ENCODE results near the gene ADGRL1. TPM values are rescaled to one million over a fixed set of nuclear protein-coding genes. Genes with fewer than 3 reads are reported as not detected.

The ADGRL1 gene
- total RNA-seq, 4 donors from 2014 or later, result 22.8 to 58.6 (median 48.8) TPM

DNA sequence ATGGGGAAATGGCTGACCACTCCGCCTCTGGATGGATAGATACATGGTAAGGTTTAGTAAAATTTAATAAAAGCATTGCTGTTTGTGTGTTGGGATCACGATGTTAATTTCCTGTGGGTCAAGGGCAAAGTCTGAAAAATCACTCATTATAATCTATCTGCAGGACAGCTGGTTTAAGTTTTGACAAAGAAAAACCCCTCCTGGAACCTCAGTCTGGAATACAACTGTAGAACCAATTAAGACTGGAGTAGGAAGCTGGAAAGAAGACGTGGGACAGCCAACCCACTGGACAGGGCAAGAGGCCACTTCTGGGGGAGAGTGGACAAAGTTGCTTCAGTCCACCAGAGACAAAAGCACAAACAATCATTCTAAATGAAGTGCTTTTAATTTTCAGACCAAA lies 86.8 kb downstream of the ADGRL1 start:
- Histone ChIP-seq H3K9me3 (no peaks in the 10 kb centered on the region), H3K27me3 (no peaks in the 10 kb centered on the region), H3K4me3 (peak overlapping the region in 2 of 4 donors; percentile 70 to 77), H3K4me1 (peaks cover 0 to 41% (median 14%) of the 10 kb centered on the region in 4 donors), H3K36me3 (no peaks in the 10 kb centered on the region), H3K27ac (peak overlapping the region; percentile 83 to 100 (median 98))
- no peak for TF ChIP-seq POLR2A (IDR thresholded peaks at IDR 0.05)
- TF ChIP-seq, protein P1, sequence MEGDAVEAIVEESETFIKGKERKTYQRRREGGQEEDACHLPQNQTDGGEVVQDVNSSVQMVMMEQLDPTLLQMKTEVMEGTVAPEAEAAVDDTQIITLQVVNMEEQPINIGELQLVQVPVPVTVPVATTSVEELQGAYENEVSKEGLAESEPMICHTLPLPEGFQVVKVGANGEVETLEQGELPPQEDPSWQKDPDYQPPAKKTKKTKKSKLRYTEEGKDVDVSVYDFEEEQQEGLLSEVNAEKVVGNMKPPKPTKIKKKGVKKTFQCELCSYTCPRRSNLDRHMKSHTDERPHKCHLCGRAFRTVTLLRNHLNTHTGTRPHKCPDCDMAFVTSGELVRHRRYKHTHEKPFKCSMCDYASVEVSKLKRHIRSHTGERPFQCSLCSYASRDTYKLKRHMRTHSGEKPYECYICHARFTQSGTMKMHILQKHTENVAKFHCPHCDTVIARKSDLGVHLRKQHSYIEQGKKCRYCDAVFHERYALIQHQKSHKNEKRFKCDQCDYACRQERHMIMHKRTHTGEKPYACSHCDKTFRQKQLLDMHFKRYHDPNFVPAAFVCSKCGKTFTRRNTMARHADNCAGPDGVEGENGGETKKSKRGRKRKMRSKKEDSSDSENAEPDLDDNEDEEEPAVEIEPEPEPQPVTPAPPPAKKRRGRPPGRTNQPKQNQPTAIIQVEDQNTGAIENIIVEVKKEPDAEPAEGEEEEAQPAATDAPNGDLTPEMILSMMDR (IDR thresholded peaks at IDR 0.05), result no peak
- DNase-seq, result no peak

DNA sequence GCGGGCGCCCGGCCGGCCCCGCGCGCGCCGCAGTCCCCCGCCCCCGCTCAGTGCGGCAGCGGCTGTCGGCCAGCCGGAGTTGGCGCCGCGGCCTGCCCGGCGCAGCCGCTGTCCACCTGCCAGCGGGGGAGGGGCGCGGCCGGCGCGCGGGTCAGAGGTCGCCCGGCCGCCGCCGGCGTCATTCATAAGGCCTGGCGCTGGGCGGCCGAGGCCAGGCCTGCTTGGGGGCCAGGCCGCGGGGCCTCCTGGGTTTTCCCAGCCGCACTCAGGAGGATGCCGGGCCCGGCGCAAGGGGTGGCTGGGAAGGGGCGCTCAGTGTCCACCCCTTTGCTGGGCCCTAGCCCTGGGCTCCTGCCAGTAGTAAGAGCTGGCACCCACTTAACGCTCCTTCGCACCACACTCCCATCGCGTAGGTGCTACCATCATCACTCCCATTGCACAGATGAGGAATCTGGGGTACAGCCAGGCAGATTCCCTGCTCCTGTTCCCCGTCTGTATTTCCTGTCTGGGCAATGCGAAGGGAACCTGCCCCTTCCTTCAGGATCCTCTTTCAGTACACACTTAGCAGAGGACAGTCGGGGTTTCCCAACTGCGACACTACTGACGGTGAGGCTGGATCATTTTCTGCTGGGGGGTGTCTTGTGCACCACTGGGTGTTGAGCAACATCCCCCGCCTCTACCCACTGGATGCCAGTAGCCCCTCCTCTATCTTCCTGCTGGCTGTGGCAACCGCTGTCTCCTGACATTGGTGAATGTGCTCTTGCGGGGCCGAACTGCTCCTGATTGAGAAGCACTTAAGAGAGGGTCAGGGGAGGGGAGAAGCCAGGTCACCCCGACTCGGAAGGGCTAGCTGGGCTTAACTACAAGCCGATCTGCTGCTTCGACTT lies 87.6 kb downstream of the ADGRL1 start:
- Histone ChIP-seq H3K4me1 (peaks cover 0 to 49% (median 14%) of the 10 kb centered on the region in 4 donors), H3K27ac (peak overlapping the region; percentile 83 to 100 (median 98)), H3K36me3 (no peaks in the 10 kb centered on the region), H3K27me3 (no peaks in the 10 kb centered on the region), H3K9me3 (no peaks in the 10 kb centered on the region), H3K4me3 (peak overlapping the region; percentile 40 to 78 (median 74))
- peak; percentile 49 to 82 (median 69) for DNase-seq
- TF ChIP-seq, protein P1 (IDR thresholded peaks at IDR 0.05), result peak in 1 of 6 experiments; percentile 6
- peak in 1 of 2 donors; percentile 61 for TF ChIP-seq POLR2A (IDR thresholded peaks at IDR 0.05)

DNA sequence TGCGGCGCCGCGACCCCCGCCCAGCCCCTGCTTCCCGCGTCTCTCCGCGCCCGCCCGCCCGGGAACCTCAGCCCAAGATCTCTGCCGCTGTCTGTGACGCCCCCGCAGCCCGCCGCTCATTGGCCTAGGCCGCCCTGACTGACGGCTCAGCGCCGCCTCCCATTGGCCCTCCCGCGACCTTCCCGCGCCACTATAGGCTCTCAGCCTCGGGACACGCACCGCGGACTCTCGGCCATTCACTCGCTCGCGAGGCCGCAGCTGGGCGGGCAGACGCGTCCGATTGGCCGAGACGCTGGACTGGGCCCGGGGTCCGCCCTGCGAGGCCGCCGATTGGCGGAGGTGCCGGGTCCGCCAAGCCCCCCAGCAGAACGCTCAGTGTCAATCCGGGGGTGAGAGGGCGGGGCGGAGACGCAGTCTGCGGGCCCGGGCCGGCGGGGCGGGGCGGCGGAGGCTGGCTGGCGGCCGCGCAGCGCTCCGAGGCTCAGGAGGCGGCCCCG lies 88.3 kb downstream of the ADGRL1 start, which contains the start of gene PRKACA:
Gene PRKACA (minus strand): TSS at position 95 of the 497 bp plus-strand sequence. CDS start 215 bp downstream, outside the sequence.
- Histone ChIP-seq H3K27me3 (no peaks in the 10 kb centered on the region), H3K4me1 (peaks cover 1 to 55% (median 14%) of the 10 kb centered on the region in 4 donors), H3K27ac (peak within 1 kb of the TSS; percentile 83 to 100 (median 98)), H3K4me3 (peak within 1 kb of the TSS; percentile 61 to 99 (median 78)), H3K36me3 (no peaks in the 10 kb centered on the region), H3K9me3 (no peaks in the 10 kb centered on the region)
- peak; percentile 97 to 99 (median 99) for DNase-seq
- no peak for TF ChIP-seq POLR2A (IDR thresholded peaks at IDR 0.05)
- TF ChIP-seq, protein P1 (IDR thresholded peaks at IDR 0.05), result no peak

DNA sequence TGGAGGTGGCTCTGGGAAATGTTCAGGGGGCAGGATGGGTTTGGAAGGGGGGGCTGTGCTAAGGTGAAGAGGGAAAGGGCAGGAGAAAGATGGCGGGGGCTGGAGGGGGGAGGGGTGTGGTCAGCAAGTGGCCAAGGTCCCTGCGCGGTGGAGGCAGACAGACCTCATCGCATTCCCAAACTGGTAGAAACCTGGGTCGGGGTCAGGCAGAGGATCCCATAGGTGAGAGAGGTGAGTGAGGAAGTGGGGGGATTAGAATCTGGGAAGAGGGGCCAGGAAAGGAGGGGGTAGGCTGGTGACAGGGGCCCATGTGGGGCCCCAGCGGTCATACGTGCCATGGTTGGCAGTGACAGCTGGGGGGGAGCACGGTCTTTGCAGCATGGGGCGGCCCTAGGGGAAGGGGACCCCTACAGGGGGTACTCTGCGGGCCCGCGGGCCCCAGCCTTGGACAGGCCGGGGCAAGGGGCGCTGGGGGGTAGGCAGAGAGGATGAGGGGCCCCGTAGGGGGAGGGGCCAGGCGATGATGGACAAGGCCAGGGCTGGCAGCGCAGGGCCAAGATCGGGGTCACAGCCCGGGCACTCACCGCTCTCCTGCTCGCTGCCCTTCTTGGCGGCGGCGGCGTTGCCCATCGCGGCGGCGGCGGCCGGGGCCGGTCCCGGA lies 88.9 kb downstream of the ADGRL1 start:
- peak in 2 of 3 donors; percentile 56 to 57 for DNase-seq

DNA sequence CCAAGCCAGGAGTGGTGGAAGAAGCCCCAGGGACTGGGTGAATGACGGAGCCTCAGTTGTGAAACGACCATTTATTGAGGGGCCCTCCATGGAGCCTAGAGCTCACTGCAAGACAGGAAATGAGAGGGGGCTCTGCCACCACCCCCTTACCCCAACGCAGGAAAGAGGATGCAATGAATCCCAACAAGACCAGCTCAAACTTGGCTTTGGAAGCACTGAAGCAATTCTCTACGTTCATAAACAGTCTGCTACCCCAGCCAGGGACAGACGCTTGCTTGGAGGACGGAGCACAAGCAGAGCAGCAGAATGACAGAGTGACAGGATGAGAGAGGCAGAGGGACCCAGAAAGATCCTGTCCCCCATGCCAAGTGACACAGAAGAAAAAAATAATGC lies 89.4 kb downstream of the ADGRL1 start:
- no peaks in the 10 kb centered on the region for H3K9me3 ChIP-seq
- TF ChIP-seq, protein P1 (IDR thresholded peaks at IDR 0.05), result no peak
- TF ChIP-seq POLR2A (IDR thresholded peaks at IDR 0.05), result no peak
- H3K36me3 ChIP-seq, result no peaks in the 10 kb centered on the region
- no peak for DNase-seq
- peaks cover 4 to 64% (median 14%) of the 10 kb centered on the region in 4 donors for H3K4me1 ChIP-seq
- H3K4me3 ChIP-seq, result peak overlapping the region; percentile 61 to 99 (median 78)
- H3K27ac ChIP-seq, result peak overlapping the region in 3 of 4 donors; percentile 83 to 100 (median 99)
- no peaks in the 10 kb centered on the region for H3K27me3 ChIP-seq

More for the DNA sequence above, 88.9 kb downstream of the ADGRL1 start:
- no peaks in the 10 kb centered on the region for H3K36me3 ChIP-seq
- no peak for TF ChIP-seq POLR2A (IDR thresholded peaks at IDR 0.05)
- TF ChIP-seq, protein P1 (IDR thresholded peaks at IDR 0.05), result no peak
- H3K4me1 ChIP-seq, result peaks cover 4 to 62% (median 14%) of the 10 kb centered on the region in 4 donors
- peak overlapping the region; percentile 61 to 99 (median 78) for H3K4me3 ChIP-seq
- H3K9me3 ChIP-seq, result no peaks in the 10 kb centered on the region
- no peaks in the 10 kb centered on the region for H3K27me3 ChIP-seq
- H3K27ac ChIP-seq, result peak overlapping the region; percentile 34 to 100 (median 91)
